ENCODE data around the gene TNFRSF4.
"Not testable (repeated sequence)": the region's sequence is repeated elsewhere in the genome, so short reads cannot be mapped to it uniquely, and the experiment has no call there.

Gene TNFRSF4

DNA sequence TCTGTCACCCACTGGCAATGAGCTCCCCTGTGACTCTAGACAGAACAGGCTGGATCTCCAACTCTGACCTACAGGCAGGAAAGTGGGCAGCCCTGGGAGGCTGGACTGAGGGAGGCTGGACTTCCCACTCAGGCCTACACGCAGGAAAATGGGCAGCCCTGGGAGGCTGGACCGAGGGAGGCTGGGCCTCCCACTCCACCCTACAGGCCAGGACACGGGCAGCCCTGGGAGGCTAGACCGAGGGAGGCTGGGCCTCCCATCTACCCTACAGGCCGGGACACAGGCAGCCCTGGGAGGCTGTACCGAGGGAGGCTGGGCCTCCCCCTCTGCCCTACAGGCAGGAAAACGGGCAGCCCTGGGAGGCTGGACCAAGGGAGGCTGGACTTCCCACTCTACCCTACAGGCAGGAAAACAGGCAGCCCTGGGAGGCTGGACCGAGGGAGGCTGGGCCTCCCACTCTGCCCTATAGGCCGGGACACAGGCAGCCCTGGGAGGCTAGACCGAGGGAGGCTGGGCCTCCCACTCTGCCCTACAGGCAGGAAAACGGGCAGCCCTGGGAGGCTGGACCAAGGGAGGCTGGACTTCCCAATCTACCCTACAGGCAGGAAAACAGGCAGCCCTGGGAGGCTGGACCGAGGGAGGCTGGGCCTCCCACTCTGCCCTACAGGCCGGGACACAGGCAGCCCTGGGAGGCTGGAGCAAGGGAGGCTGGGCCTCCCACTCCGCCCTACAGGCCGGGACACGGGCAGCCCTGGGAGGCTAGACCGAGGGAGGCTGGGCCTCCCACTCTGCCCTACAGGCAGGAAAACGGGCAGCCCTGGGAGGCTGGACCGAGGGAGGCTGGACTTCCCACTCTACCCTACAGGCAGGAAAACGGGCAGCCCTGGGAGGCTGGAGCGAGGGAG lies 34.3 kb upstream of the TNFRSF4 start:
- H3K4me3 Mint-ChIP-seq, H3K9me3 Mint-ChIP-seq, H3K36me3 Mint-ChIP-seq, H3K27me3 Mint-ChIP-seq, H3K27ac Mint-ChIP-seq: not testable (repeated sequence)
- H3K4me1 Mint-ChIP-seq, result peaks cover 19% of the 10 kb centered on the region

DNA sequence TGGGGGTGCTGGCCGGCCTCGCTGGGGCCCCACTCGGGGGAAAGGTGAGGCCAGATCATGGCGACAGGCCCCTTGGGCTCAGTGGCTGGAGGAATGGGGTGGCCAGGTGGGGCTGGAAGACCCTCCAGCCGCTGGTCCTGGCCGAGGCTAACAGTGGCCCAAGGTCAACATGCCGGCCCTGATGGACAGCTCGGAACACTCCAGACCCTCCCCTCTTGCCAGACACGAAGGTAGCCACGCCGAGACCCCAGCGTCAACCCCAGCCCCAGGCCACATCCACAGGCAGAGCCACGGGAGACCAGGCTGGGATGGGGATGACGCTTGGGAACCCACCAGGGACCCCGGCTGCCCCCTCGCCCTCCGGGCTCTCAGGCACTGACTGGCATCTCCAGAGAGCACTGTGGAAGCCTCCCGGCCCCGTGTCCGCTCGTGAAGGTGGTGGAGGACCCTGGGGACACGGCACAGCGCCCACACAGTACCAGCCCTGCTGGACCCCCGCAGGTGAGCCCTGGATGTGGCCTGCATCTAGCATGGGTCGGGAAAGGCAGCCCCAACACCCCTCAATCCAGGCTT lies 33.5 kb upstream of the TNFRSF4 start:
- H3K4me3 Mint-ChIP-seq, result no peak overlapping the region
- no peaks in the 10 kb centered on the region for H3K27me3 Mint-ChIP-seq
- H3K36me3 Mint-ChIP-seq, result no peaks in the 10 kb centered on the region
- H3K4me1 Mint-ChIP-seq, result peaks cover 19% of the 10 kb centered on the region
- H3K27ac Mint-ChIP-seq, result no peak overlapping the region
- H3K9me3 Mint-ChIP-seq, result no peaks in the 10 kb centered on the region

DNA sequence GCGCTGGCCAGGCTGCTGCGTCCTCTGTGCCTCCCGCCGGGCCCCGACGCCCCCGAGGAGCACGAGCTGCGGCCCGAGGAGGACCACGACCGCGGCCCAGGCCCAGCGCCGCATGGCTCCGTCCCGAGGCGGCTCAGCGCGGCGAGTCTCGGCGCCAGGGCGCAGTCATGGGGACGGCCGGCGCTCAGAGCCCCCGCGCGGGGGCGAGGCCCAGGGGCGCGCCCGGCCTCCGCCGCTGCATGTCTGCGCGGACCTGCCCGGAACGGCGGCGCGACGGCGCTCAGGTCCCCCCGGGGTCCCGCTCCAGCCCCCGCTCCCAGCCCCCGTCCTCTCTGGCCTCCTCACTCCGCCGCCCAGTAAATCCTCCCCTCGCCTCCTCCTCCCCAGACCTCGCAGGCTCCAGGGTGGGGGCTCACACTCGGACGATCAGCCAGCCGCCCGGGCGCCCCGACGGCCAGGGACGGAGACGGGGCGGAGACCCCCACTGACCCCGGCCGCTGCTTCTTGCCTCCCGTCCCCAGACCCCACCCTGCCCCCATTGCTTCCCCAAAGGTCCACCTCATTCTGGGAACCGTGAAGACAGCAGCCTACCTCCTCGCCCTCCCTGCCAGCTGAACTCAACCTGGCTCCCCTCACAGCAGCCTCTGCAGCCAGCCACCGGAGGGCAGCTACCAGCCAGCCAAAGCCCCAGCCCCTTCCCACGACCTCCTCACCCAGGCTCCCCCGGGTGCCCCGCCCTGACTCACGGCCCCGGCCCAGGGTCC lies 32.8 kb upstream of the TNFRSF4 start, which contains the start of gene C1QTNF12:
TSS of gene C1QTNF12 (minus strand) at position 146 of the 764 bp plus-strand sequence. CDS start at position 114, 32 bp downstream.
- no peak within 1 kb of the TSS for H3K4me3 Mint-ChIP-seq
- H3K9me3 Mint-ChIP-seq, result no peaks in the 10 kb centered on the region
- no peak within 1 kb of the TSS for H3K27ac Mint-ChIP-seq
- no peaks in the 10 kb centered on the region for H3K36me3 Mint-ChIP-seq
- H3K27me3 Mint-ChIP-seq, result no peaks in the 10 kb centered on the region
- peaks cover 16% of the 10 kb centered on the region for H3K4me1 Mint-ChIP-seq

DNA sequence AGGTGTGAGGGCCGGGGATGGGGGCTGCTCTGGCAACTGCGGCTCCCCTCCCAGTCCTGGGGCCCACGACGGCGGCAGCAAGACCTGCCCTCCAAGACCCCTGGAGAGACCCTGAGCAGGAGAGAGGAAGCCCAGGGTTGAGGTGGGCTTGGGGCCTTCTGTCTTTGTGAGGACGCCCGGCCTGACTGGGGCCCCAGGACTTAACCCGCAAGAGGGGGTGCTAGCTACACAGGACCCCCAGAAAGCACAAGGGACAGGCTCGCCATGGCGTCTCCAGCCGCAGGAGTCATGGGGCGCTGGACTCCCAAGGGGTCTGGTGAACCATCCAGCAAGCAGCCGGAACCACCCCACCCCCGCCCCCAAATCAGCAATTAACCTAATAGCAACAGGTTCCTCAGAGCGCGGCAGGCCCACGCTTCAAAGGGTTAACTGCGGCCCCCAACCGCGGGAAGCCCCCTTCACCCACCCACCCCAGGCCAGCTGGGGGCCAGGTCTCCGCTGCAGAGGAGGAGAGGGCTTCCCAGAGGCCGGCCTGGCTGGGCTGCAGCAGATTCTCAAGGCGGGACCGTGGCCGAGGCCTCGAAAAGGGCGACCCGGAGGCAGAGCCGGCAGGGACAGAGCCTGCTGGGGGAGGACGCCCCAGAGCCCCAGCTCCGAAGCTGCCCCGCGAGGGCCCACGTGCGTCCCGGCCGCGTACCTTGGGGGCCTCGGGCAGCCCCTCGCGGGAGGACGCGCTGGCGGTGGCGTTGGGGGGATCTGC lies 32.0 kb upstream of the TNFRSF4 start:
- Mint-ChIP-seq H3K27ac (no peak overlapping the region), H3K27me3 (no peaks in the 10 kb centered on the region), H3K9me3 (no peaks in the 10 kb centered on the region), H3K4me1 (peaks cover 14% of the 10 kb centered on the region), H3K4me3 (no peak overlapping the region), H3K36me3 (no peaks in the 10 kb centered on the region)

DNA sequence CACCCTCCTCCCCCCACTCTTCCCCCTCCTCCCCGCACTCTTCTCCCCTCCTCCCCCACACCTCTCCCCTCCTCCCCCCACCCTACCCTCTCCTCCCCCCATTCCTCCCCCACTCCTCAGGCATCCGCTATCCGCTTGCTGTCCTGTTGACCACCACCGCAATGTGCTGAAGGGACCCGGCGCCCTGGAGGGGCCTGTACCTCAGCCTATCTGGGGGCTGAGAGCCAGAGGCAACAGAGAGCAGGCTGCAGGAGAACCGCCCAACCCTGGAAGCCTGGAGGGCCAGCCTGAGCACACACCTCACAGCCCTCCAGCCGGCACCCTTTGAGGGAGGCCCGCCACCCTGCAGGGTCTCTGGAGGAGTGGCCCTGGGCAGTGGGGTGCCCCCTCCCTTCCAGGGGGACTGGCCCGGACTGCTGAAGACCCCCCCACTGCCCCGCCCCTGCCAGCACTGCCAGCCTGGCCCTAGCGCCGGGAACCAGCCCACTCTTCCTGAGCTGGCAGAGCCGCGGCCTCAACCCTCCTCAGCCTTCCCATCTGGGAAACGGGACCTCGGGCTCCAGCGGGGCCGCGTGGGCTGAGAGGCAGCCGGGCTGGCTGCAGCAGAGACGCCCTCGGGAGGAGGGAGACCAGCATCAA lies 31.3 kb upstream of the TNFRSF4 start:
- Mint-ChIP-seq H3K27ac (no peak overlapping the region), H3K27me3 (no peaks in the 10 kb centered on the region), H3K36me3 (no peaks in the 10 kb centered on the region), H3K4me3 (no peak overlapping the region), H3K9me3 (no peaks in the 10 kb centered on the region), H3K4me1 (peaks cover 8% of the 10 kb centered on the region)

DNA sequence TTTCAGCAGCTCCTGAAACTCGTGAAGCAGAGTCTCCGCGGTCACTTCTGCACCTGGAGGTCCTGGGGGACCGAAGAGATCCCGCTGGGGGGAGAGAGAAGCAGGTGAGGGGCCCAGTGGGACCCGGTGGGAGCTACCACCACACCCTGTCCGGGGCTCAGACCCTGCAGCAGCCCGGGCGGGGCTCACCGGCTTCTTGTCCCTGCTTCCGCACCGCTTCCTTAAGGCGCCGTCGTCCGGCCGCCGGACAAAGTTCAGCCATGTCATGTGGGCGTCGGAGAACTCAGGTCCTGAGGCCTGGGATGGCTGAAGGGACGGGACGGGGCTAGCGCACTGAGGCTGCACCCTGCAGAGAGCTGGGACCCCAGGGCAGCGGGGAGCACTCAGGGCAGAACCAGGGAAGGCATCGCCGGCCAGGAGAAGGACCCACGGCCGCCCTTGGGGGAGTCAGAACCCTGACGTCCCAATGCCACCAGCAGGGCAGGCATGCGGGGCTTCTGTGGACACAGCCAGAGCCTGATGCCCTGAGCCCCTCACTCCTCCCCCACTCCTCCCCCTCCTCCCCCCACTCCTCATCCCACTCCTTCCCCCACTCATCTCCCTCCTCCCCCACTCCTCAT lies 30.3 kb upstream of the TNFRSF4 start:
- no peak overlapping the region for H3K4me3 Mint-ChIP-seq
- no peaks in the 10 kb centered on the region for H3K36me3 Mint-ChIP-seq
- no peaks in the 10 kb centered on the region for H3K9me3 Mint-ChIP-seq
- no peaks in the 10 kb centered on the region for H3K4me1 Mint-ChIP-seq
- no peak overlapping the region for H3K27ac Mint-ChIP-seq
- H3K27me3 Mint-ChIP-seq, result no peaks in the 10 kb centered on the region

DNA sequence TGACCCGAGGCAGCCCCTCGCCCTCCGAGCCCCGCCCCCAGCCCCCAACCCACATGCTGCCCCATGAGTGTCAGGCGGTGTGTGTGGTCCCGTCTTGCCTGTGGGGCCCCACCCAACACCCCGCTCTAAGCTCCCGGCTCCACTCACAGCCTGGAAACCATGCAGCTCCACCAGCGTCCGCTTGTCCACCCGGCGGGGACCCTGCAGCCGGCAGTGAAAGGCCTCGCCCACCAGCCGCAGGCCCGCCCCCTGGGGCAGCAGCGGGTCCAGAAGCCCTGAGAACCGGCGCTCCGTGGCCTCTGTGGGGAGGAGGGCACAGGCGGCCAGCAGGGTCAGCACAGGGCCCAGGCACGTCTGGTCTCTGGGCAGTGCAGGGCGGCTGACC lies 29.8 kb upstream of the TNFRSF4 start:
- Mint-ChIP-seq H3K4me1 (no peaks in the 10 kb centered on the region), H3K27ac (no peak overlapping the region), H3K36me3 (no peaks in the 10 kb centered on the region), H3K4me3 (no peak overlapping the region), H3K27me3 (no peaks in the 10 kb centered on the region), H3K9me3 (no peaks in the 10 kb centered on the region)

DNA sequence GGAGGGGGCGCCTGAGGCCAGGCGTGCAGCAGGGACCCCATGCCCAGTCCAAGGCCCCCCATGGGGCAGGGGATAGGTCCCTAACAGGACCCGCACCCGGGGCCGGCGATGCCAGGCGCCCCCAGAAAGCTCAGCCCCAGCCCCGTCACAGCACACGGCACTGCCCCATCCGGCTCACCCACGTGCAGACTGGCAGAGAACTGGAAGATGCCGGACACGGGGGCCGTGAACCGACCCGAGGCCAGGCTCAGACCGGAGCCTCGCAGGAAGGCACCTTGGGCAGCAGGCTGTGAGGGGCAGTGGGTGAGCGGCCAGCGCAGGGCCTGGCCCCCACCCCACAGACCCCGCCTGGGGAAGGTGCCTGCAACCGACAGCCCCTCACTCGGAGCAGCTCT lies 29.3 kb upstream of the TNFRSF4 start:
- Mint-ChIP-seq H3K4me3 (no peak overlapping the region), H3K36me3 (no peaks in the 10 kb centered on the region), H3K4me1 (no peaks in the 10 kb centered on the region), H3K27ac (no peak overlapping the region), H3K27me3 (no peaks in the 10 kb centered on the region), H3K9me3 (no peaks in the 10 kb centered on the region)

DNA sequence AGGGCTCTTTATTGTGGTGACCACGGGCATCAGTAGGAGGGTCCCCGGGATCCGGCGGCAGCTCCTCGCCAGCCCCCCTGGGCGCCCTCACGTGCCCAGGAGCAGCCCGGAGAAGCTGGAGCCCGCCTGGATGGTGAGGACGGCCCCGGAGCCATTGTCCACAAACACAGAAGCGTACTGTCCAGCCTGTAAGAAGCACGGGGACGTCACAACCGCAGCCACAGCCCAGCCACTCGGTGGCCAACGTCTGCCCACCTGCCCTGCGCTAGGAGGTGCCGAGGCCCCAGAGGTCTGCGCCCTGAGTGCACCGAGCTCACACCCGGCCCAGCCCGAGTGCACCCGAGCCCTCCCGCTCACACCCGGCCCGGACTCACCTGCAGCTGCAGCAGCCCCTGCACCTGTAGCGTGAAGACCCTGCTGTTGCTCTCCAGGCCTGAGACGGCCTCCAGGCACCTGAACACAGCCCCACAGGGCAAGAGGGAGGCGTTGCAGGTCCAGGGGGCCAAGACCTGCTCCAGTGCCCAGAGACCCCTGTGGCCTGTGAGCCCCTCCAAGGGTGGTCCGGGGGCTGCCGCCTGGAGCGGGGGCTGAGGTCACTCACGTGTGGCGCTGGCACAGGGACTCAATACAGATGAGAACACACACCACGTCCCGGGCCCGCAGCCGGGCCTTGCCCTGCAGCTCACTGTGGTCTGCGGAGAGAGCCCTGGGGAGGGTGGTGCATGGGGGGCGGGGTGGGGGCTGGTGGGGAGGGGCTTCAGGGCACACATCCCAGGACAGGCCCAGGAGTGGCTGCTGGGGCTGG lies 28.7 kb upstream of the TNFRSF4 start:
- no peaks in the 10 kb centered on the region for H3K27me3 Mint-ChIP-seq
- H3K36me3 Mint-ChIP-seq, result no peaks in the 10 kb centered on the region
- no peaks in the 10 kb centered on the region for H3K9me3 Mint-ChIP-seq
- no peak overlapping the region for H3K4me3 Mint-ChIP-seq
- H3K4me1 Mint-ChIP-seq, result no peaks in the 10 kb centered on the region
- no peak overlapping the region for H3K27ac Mint-ChIP-seq

DNA sequence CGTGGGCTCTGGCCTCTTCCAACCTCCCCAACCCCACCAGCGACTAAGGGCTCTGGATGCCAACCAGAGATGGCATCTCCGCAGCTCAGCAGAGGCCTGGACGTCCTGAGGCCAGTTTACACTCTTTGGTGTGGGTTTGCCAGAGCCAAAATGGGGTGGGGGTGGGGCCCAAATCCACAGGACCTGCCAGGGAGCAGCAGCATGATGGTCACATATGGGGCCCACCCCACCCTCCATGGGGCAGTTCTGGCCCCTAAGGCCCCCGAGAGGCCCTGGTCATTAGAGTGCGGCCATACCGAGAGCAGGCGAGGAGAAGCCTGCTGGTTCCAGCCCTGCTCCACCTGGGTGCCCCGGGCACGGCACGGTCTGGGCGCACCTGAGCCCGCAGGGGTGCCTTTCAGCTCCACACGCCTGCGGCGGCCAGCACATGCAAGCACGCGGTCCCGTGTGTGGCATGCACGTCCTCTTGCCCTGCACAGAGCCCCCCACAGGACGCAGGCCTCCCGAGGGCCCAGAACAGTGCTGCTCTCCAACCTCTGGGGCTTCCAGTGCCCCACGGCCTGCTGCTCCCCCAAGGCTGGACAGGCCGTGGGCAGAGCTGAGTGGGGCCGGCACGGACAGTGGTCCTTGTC lies 27.8 kb upstream of the TNFRSF4 start:
- Mint-ChIP-seq H3K9me3 (no peaks in the 10 kb centered on the region), H3K36me3 (no peaks in the 10 kb centered on the region), H3K4me1 (no peaks in the 10 kb centered on the region), H3K4me3 (no peak overlapping the region), H3K27me3 (no peaks in the 10 kb centered on the region), H3K27ac (no peak overlapping the region)

DNA sequence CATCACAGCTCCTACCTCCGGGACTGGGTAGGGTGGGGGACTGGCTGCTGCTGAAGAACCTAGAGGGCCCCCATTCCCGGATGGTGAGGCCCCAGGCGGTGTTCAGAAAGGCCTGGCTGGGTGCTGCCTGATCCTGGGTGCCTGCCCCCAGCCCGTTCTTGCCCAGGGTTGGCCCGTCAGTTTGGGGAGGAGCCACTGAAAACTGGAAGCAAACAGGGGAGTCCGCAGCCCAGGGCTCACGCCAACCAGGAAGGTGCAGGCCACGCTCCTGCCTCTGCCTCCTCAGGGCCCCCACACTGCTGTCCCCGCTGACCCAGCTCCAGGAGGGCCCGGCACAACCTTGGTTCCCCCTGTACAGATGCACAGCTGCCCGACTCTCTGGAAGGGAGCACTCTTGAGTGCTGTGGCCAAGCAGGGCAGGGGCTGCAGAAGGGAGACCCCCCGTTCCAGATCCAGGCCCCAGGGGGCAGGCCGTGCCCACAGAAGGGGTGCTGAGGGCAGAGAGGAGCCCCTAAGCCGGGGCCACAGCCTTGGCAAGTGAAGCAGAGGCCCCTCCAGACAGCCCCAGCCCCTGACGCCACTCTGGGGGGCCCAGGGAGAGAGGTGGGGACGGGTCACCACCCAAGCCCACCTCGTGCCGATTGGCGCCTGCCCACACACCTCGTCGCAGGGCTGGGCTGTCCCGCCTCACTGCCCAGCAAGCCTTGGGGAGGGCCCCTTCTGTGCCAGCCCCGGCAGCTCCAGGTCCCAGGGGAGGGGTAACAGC lies 27.1 kb upstream of the TNFRSF4 start:
- no peak overlapping the region for H3K27ac Mint-ChIP-seq
- no peaks in the 10 kb centered on the region for H3K4me1 Mint-ChIP-seq

DNA sequence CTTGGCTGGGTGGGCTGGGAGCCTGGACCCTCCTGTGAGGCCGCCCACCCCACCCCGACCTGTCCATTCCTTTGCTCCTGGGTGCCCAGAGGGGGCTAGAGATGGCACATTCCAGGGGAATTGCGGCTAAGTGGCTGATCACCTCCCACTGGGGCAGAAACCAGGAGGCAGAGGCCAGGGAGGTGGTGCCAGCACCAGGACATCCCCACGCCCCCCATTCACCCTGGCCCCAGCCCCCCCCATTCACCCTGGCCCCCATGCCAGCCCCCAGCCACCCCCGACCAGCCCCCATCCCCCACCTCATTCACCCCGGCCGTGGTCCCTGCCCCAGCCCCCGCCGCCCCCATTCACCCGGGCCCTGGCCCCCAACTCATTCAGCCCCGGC lies 26.4 kb upstream of the TNFRSF4 start:
- Mint-ChIP-seq H3K9me3 (no peaks in the 10 kb centered on the region), H3K4me3 (no peak overlapping the region), H3K27ac (no peak overlapping the region), H3K36me3 (no peaks in the 10 kb centered on the region), H3K4me1 (no peaks in the 10 kb centered on the region), H3K27me3 (no peaks in the 10 kb centered on the region)

More for the DNA sequence above, 27.1 kb upstream of the TNFRSF4 start:
- Mint-ChIP-seq H3K4me3 (no peak overlapping the region), H3K9me3 (no peaks in the 10 kb centered on the region), H3K27me3 (no peaks in the 10 kb centered on the region), H3K36me3 (no peaks in the 10 kb centered on the region)

DNA sequence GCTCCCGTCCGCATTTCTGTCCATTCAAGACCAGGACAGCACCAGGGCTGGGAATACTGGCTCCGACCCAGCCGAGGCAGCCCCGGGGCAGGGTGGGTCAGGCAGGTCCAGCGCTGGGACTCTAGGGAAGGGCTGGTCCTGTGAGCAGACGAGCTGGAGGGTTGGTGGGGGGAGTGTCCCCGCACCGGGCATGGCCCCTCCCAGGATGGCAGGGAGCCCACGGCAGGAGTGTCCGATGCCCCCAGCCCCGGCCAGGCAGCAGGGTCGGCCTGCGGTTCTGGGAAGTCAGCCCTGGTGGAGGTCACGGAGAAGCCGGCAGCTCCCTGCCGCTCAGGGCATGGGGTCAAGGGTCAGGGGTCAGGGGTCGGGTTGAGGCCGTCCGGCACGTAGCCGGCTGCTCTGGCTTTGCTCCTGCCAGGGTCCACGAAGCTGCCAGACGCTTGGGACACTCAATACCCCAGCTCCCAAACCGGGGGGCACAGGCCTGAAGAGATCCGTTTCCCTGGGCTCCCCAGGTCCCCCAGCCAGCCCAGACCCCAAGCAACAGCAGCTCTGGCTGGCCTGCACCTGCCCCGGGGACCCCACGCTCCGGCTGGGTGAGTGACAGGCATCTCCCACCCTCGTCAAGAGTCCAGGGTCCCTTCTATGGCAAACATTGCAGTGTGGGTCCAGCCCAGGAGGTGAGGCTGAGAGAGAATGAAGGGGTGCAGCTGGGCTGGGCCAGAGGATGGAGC lies 25.8 kb upstream of the TNFRSF4 start:
- no peaks in the 10 kb centered on the region for H3K27me3 Mint-ChIP-seq
- peaks cover under 1% of the 10 kb centered on the region for H3K4me1 Mint-ChIP-seq
- H3K4me3 Mint-ChIP-seq, result no peak overlapping the region
- H3K9me3 Mint-ChIP-seq, result no peaks in the 10 kb centered on the region
- H3K27ac Mint-ChIP-seq, result no peak overlapping the region
- no peaks in the 10 kb centered on the region for H3K36me3 Mint-ChIP-seq
